Ovary (tissue), 9 donors: ENCODE data around the gene NOL9. TPM values are rescaled to one million over a fixed set of nuclear protein-coding genes. Genes with fewer than 3 reads are reported as not detected.

Experiments
- DNase-seq, 5 donors: peaks; one replicate each; pipeline ENCODE4 v3.0.0-alpha.2; 2019 to 2020
- H3K27ac ChIP-seq, 2 donors: fragments of 200-600 bp; one replicate each; pipeline versions ENCODE4 v1.5.1 to v1.8.0; 2019 to 2022
- H3K27me3 ChIP-seq: fragments of 200-600 bp; one replicate; pipeline ENCODE4 v1.8.0; 2022
- H3K36me3 ChIP-seq: fragments of 200-600 bp; sonication (generic); one replicate; pipeline ENCODE4 v1.5.1; 2019
- H3K4me1 ChIP-seq: one replicate; pipeline ENCODE4 v1.8.1; 2013; ENCODE audit warnings: mild to moderate bottlenecking, moderate library complexity; ENCODE audit not compliant: insufficient read depth
- H3K4me3 ChIP-seq: fragments of 200-600 bp; sonication (generic); one replicate; pipeline ENCODE4 v1.5.1; 2017
- H3K9me3 ChIP-seq, 2 donors: fragments of 200-600 bp in 1 of 2; sonication (generic) in 1 of 2; one replicate each; pipeline versions ENCODE4 v1.5.1 to v1.8.1; 2013 to 2019; ENCODE audit warnings: mild to moderate bottlenecking in 1 of 2, moderate library complexity in 1 of 2
- EP300 ChIP-seq: sonication (generic); formaldehyde crosslinking; IDR thresholded peaks from one replicate; pipeline ENCODE4 v1.6.1; 2017; ENCODE audit warnings: antibody characterized with exemption
- POLR2A ChIP-seq: fragments of 450-650 bp; IDR thresholded peaks from one replicate; pipeline ENCODE4 v1.6.1; 2017; ENCODE audit warnings: antibody characterized with exemption, mild to moderate bottlenecking, moderate library complexity
- WGBS, 3 donors: extraction: QIAGEN DNeasy Blood & Tissue Kit in 1 of 3; methylation state at CpG; one replicate each; pipeline versions ENCODE4 v1.1.5 to v1.1.7; 2013 to 2017; 5-methylcytosine and 5-hydroxymethylcytosine counted together
- intact Hi-C, 4 donors: fragments of 100-400 bp; cut with DNase I; formaldehyde crosslinking; loops; one replicate each; pipeline versions ENCODE4 v1.11.0 to v1.15.1; 2022 to 2023
- polyA plus RNA-seq, 2 donors: library from polyadenylated mRNA; stranded (reverse); fragments of 200-250 nt in 1 of 2; fragments of 350-450 nt in 1 of 2; fragmentation: Illumina TruSeq in 1 of 2; extraction: RNeasy Lipid Tissue Mini Kit (QIAGEN cat#74804) in 1 of 2; gene quantifications; one replicate each; pipeline ENCODE4 v1.2.3, GENCODE V29; 2013 to 2014
- total RNA-seq, 7 donors: library from RNA; depleted of rRNA in 2 of 7; stranded (reverse); fragments of >200 nt in 2 of 7; fragmentation: NEBNext Ultra II Directional in 3 of 7; extraction: Animal tissue kit (Norgen Biotek cat#: 25700) in 3 of 7; gene quantifications; one replicate each; pipeline versions ENCODE4 v1.1.0 to v1.2.4, GENCODE V29; 2016 to 2023
- TF ChIP-seq, protein P1 (sequence below), 3 donors: fragments of 450-650 bp in 2 of 3; fragments of 200-600 bp in 1 of 3; IDR thresholded peaks; one replicate each; pipeline versions ENCODE4 v1.5.1 to v1.8.0; 2016 to 2022; ENCODE audit warnings: antibody characterized with exemption in 3 of 3, mild to moderate bottlenecking in 1 of 3
- donor health status: DM: no; HTN: no; CAD: no; lungs with moderate emphysema.
- donor health status: DM: no; HTN: no; CAD: no.
- donor health status: Bipolar disorder and iron deficiency.
- donor health status: DM: yes; HTN: yes; CAD: no.
- donor health status: DM: no; HTN: no; CAD: no.
- donor health status: DM: yes; HTN: yes; CAD: no.

The NOL9 gene
- total and polyA plus RNA-seq, 9 donors: 7.2 to 38.9 (median 25.8) TPM

DNA sequence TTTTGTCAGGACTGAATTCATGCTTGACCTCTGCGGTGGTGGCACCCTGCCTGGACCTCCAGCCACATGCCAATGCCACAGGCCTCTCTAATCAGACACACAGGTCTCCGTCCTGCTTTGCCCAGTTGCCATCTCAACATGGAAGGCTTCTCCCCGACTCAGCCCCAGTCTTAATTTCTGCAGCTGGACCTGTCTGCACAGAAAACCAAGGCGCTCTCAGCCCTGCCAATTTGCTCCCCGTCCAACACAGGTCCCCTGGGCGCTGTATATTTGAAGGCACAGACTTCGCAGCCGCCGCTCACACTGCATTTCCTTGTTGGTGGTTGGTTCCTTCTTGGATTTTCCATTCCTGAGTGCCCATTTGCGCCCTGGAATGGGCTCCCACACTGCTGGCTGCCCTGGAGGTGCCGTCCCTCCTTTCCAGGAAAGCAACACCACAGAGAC lies 34.8 kb downstream of the NOL9 start:
- TF ChIP-seq POLR2A (no peak), EP300 (no peak)
- TF ChIP-seq, protein P1, sequence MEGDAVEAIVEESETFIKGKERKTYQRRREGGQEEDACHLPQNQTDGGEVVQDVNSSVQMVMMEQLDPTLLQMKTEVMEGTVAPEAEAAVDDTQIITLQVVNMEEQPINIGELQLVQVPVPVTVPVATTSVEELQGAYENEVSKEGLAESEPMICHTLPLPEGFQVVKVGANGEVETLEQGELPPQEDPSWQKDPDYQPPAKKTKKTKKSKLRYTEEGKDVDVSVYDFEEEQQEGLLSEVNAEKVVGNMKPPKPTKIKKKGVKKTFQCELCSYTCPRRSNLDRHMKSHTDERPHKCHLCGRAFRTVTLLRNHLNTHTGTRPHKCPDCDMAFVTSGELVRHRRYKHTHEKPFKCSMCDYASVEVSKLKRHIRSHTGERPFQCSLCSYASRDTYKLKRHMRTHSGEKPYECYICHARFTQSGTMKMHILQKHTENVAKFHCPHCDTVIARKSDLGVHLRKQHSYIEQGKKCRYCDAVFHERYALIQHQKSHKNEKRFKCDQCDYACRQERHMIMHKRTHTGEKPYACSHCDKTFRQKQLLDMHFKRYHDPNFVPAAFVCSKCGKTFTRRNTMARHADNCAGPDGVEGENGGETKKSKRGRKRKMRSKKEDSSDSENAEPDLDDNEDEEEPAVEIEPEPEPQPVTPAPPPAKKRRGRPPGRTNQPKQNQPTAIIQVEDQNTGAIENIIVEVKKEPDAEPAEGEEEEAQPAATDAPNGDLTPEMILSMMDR (IDR thresholded peaks at IDR 0.05): no peak
- Histone ChIP-seq H3K9me3 (no peaks in the 10 kb centered on the region), H3K36me3 (no peaks in the 10 kb centered on the region), H3K27ac (no peak overlapping the region), H3K27me3 (no peaks in the 10 kb centered on the region), H3K4me1 (peaks cover 5% of the 10 kb centered on the region), H3K4me3 (no peak overlapping the region)
- 60 to 64% (median 61%) methylated on average over 11 of the region's 11 CpGs for WGBS, 3 donors
- intact Hi-C loops: no loop called here
- no peak for DNase-seq

DNA sequence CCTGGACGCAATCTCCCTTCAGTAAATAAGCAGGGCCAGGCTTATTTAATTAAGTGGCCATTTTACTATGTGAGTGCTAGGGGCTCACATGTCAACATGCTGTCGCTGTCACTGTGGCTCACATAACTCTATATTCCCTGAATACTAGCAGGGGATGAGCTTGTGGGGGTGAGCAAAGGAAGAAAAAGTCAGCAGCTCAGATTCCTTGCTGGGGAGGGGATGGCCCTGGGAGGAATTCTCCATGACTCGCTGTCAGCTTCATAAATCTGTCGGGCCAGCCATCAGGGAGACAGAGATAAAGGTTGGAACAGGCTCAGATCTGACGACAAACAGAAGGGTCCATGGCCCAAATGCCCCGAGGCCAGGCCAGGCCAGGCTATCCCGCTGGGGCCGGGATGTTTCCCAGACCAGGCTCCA lies 36.9 kb downstream of the NOL9 start:
- Histone ChIP-seq H3K9me3 (no peaks in the 10 kb centered on the region), H3K4me3 (no peak overlapping the region), H3K4me1 (peaks cover 5% of the 10 kb centered on the region), H3K36me3 (no peaks in the 10 kb centered on the region), H3K27me3 (no peaks in the 10 kb centered on the region), H3K27ac (no peak overlapping the region)
- WGBS, 3 donors: 41 to 53% (median 47%) methylated on average over 8 of the region's 8 CpGs
- TF ChIP-seq, protein P1 (IDR thresholded peaks at IDR 0.05): no peak
- TF ChIP-seq POLR2A (no peak), EP300 (no peak)
- DNase-seq: no peak
- intact Hi-C loops: no loop called here

DNA sequence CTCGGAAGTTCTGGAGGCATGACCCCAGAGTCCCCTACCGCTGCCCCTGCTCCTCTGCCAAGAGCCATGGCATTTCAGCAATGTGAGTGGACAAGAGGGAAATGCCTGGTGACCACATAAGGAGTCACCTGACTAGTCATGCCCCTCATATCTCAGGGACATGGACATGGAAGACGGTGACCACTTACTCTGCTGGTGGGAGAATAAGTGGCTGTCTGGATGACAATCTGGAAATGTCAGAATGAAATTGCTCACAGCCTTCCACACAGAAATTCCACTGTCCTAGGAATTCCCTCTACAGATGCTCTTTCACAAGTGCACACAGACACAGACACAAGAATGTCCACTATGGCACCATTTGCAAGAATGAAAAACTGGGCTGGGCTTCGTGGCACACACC lies 38.5 kb downstream of the NOL9 start:
- intact Hi-C loops: no loop called here
- H3K4me1 ChIP-seq: peaks cover 5% of the 10 kb centered on the region
- no peaks in the 10 kb centered on the region for H3K9me3 ChIP-seq
- no peak for TF ChIP-seq EP300
- TF ChIP-seq, protein P1 (IDR thresholded peaks at IDR 0.05): no peak
- no peak for TF ChIP-seq POLR2A
- no peak overlapping the region for H3K27ac ChIP-seq
- DNase-seq: no peak
- H3K27me3 ChIP-seq: no peaks in the 10 kb centered on the region
- WGBS, 3 donors: 89 to 94% (median 93%) methylated on average over 4 of the region's 4 CpGs
- no peaks in the 10 kb centered on the region for H3K36me3 ChIP-seq
- H3K4me3 ChIP-seq: no peak overlapping the region

DNA sequence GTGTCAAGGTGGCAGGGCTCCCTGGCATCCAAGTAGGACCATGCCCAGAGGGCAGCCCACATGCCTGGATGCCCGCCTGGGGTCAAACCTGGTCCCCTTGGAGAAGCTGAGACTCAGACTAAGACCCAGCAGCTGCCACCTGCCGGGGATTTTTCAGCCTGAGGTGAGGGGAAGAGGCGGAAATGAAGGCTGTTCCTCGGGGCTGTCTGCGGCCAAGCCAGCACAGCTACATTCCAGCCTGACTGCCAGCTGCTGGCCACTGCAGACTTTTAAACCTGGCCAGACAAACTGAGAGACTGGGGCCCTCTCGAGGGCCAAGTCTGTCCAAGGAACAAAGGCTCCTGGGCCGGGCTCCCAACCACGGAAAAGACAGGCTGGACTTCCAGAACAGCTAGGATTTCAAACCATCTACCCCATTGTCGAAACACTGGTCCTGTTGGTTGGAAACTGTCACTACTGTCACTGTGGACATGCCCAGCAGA lies 41.0 kb downstream of the NOL9 start:
- intact Hi-C loops: no loop called here
- Histone ChIP-seq H3K9me3 (no peaks in the 10 kb centered on the region), H3K36me3 (no peaks in the 10 kb centered on the region), H3K4me1 (peaks cover 3% of the 10 kb centered on the region), H3K27ac (no peak overlapping the region), H3K4me3 (no peak overlapping the region), H3K27me3 (no peaks in the 10 kb centered on the region)
- TF ChIP-seq POLR2A (no peak), EP300 (no peak)
- TF ChIP-seq, protein P1 (IDR thresholded peaks at IDR 0.05): no peak
- no peak for DNase-seq
- 80 to 85% (median 81%) methylated on average over 9 of the region's 9 CpGs for WGBS, 3 donors
